ENCODE data around the gene ENPP3.
"Not testable (repeated sequence)": the region's sequence is repeated elsewhere in the genome, so short reads cannot be mapped to it uniquely, and the experiment has no call there.

Gene ENPP3

DNA sequence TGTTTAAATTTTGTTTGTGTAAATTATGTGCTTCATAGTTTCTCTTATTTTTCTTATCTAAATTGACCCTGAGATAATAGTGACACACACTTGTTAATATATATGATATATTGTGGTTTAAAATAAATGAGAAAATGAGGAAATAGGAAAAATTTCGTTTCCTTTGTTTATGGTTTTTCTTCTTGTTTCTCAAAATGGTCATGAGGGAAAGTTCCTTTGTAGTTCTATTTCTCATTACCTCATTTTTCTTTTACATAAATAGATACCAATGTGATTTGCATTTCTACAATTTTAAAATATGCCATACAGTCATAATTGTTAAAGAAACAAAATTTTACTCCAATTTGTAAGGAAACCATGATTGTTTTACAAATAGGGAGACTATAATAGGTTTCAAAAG is 54.9 kb downstream of the ENPP3 start:
- DNase-seq = no peak

DNA sequence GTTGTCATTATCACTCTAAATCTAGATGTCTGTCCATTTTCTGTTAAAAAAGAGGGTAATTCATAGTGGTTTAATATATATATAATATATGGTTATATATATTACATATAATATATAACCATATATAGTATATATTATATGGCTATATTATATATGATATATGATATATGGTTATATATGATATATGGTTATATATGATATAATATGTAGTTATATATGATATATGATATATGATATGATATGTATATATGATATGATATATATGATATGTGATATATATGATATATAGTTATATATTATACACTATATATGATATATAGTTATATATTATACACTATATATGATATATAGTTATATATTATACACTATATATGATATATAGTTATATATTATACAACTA is 55.5 kb downstream of the ENPP3 start:
- DNase-seq = no peak

DNA sequence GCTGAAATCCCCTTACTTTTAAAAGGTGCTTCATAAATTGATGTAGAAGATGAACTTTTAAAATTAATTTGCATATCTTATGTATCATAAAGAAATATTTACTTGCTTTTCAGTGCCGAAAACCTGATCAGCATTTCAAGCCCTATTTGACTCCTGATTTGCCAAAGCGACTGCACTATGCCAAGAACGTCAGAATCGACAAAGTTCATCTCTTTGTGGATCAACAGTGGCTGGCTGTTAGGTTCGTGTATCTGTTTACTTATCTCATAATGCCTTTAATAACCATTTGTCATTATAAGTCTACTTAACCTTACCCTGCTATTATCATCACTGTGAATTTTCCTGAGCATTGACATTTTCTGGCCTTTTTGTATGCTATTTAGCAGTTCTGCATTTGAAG is 56.3 kb downstream of the ENPP3 start:
- DNase-seq = no peak

DNA sequence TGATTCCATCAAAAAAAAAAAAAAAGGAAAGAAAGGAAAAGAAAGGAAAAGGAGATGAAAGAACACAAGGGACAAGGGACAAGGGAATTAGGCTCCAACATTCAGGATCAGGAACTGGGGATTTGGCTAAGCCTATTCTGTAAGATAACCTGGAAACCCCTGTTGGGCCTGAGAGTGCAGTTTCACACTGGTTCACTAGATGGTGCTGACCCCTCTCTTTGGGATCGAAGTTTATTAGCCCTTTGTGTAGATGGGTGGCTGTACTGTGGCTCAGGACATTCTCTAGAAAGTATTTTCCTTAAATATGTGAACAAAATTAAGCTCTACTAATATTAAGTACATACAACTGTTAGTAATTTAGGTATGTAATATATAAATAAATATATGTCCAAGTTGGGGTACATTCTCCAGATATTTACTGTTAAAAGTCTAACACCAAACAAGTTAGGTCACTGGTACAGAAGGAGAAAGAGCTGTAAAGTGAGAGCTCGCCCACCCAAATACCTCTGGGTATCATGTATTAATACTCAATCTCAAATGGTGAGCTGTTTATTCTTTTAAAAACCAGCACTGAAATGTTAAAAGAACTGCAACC is 57.8 kb downstream of the ENPP3 start:
- DNase-seq = peak; percentile 6

DNA sequence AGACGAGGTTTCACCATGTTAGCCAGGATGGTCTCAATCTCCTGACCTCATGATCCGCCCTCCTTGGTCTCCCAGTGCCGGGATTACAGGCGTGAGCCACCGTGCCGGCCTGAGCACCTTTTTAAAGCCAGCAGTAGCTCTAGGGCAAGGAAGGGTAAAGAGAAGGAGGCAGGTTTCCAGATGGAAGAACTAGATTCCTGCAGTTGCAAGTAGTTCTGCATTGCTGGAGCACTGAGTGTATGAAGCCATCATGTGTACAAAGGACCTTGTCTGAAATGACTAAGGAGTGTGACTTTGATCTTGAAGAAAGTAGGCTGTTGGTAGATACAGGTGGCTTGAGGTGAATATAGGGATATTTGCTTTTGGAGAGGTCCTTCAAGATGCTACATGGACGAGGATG is 59.9 kb downstream of the ENPP3 start:
- no peak for DNase-seq

DNA sequence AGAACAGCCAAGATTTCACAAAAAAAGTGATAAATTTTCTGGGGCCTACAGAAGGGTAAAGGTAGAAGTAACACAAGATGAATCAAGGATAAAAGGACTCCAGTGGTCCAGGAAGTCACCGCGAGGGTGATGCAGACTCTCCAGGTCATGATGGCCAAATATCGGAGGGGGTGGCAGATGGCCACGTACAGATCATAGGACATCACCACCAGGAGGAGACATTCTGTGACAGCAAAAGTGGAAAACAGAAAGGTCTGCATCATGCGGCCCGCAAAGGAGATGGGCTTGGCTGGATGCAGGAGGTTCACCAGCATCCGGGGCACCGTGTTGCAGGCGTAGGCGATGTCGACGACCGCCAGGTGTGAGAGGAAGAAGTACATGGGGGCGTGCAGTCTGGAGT is 63.7 kb downstream of the ENPP3 start:
- not testable (repeated sequence) for DNase-seq

DNA sequence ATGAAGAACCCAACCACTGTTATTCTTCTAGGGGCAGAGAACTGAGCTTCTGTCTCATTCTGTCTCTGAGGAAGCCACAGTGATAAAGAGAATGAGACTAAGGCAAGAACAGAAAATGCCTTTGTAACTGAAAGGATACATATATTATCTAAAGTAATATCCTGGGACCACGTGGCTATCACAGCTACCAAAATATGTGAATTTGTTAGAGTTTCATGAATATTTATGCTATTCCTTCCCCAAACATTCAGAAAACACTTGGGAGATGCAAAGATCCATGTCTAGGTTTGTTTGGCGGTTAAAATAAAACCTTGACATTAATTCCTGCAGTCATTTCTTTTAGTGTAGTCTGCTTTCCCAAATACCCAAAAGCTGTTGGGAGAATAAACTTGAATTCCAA is 66.8 kb downstream of the ENPP3 start:
- not testable (repeated sequence) for DNase-seq

DNA sequence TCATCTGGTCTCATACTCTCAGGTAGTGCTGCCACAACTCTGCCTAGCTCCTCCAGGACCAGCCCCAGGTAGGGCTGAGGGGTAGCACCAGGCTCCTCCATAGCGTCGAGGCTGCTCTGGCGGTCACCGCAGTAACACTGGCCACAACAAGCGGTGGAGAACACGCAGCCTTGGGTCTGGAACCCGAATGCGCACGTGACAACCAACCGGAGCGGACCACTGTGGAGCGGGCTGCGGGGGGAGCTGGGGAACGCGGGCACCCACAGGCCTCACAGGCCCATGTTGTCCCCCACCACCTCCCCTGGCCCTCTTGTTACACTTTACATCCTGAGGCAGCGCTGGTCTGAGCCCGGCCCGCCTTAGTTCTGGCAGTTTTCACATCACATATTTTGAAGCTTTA is 73.8 kb downstream of the ENPP3 start, which contains the start of gene CTAGE9:
TSS of gene CTAGE9 (minus strand) at position 101 of the 400 bp plus-strand sequence. CDS start at position 101, 0 bp downstream.
- DNase-seq = not testable (repeated sequence)

DNA sequence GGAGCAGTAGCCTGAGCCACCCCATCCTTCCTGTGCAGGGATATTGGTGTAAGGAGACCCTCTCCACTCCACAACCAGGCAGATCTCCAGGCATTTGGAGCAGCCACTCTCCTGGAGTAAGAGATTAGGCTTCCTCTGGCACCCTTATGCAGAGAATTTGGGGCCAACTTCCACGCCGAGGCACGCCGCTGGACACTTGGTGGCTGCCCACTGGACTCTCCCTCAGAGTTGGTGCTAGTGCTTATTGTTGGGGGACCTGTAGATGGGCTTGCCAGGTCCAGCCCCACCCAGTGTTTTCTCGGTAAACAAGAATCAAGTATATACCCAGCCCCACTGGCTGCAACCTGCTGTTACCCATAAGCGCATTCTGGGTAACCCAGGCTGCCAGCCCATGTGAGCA is 78.5 kb downstream of the ENPP3 start:
- not testable (repeated sequence) for DNase-seq

DNA sequence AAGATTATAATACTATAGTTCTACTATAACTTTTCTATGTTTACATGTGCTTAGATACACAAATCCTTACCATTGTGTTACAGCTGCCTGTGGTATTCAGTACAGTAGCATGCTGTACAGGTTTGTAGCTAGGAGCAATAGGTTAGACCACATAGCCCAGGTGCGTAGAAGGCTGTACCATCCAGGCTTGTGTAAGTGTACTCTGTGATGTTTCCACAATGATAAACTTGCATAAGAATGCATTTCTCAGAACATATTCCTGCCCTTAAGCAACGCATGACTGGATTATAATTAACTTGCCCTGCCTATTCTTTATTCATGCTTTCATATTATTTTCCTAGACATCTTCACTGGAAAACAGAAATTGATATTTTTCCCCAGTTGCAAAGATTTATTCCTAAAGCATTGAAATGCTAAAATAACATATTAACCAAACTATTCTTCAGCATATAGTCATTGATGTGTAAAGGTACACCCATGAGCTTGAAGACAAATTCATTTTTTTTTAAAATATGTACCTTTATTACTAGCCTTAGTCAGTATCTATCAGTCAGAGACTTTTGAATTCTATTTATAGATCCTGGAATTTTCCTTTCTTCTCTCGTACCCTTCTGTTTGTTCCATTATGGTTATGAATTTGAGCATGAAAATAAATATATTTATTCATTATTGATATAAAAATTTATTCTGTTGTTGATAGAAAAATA is 80.9 kb downstream of the ENPP3 start:
- DNase-seq = no peak

DNA sequence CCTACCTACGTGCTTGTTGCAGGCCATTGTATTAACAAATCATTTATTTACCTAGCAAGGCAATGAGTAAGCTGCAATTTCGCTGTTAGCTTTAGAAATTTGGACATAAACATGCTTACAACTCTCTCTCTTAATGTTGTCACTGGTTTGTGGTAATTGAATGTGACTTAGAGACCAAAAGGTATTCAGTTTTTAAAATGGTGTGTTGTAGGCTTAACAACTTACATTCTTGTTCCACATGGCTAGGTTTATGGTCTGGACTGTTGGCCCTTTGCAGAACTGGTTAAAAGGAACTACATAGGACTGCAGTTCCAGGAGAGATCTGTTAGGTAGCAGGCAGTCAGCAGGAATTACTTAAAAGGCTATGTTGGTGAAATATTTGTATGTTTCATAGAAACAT is 84.1 kb downstream of the ENPP3 start:
- no peak for DNase-seq

DNA sequence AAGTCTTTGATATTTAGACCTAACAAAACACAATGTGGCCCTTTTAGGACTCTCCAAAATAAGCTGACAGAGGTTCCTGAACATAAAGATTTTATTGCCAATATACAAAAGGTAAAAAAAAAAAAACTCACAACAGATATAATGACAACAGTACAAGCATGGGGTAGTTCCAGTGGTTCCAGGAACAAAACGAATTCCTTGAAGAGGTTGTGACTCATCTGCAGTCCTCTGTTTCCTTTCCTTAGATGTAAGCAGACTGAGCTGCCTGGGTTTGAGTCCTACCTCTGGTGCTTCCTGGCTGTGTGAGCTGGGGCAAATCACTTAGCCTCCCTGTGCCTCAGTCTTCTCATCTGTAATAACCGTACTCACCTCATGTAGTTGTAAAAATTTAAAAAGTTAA is 87.0 kb downstream of the ENPP3 start:
- DNase-seq = no peak

DNA sequence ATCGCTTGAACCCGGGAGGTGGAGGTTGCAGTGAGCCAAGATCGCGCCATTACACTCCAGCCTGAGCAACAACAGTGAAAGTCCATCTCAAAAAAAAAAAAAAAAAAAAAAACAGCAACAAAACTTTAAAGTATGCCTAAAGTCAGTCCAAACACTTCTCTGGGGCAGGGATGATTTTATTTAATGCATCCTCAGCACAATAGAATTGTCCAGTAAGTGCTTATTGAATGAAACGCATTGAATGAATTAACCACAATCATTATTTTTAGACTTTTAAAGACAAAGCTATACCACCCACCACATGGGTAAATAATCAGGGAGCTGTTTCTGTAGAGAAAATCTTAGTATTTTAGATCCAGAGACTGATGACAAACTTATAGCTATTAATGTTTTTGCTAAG is 90.4 kb downstream of the ENPP3 start:
- no peak for DNase-seq

DNA sequence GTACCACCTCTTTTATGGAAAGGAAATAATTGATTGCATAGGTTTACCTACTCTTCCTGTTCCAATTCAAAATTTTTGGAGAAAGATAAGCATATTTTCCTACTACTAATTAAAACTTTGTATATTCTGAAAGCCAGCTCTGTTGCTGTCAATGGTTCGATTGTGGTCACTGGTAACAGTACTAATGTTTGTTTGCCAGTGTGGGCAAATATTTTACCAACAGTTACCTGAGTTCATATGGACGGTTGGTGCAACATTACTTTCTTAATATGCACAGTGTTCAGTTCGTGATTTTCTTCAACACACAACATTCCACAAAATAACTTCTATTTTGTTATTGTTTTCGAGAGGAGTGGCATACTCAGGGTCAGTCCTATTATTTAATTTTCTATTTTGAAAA is 90.8 kb downstream of the ENPP3 start:
- no peak for DNase-seq

DNA sequence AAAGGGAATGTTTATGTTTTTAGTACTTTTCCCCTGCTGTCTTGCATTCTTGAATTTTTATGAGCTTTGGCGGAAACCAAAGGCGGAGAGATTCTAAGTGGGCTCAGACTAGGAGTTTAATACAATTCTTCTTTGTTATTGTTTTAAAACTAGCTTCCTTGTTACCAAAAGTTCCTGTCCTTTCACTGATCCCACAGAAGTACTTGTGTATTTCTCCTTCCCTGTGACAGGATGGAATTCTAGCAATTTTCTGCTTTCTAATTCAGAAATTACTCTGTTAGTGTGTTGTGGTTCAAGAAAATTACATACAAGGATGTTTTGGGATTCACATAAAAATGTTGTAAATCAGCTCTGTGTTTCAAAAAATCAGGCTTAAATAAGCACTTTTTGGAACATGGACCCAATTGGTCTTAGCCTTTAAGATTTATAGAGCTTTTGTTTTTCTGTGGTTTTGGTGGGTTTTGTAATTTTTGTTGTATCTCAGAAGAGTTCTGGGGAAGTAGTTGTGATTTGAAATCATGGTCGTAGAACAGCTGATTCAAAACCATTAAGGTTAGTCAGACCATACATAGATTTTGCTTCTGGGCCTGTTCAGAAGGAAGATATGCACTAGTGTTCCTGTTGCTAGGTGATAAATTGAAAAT is 91.3 kb downstream of the ENPP3 start:
- DNase-seq = no peak

DNA sequence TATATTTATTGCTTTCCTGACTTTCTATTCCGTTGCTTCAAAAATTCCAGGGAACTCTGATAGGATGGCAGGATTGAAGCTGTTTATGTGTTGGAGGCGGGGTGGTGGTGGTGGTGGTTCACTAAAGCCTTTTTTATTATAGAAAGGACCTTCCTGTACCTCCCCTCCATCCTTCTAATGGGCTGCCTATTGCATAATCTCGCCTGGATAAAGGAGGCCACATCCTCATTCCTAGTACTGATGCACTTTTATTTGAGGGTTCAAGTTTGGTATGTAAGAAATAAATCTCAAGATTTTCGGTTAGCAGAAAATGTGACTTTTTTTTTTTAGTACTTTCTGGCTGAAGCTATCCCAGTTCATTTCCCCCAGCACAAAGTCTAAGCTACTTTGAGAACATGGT is 92.4 kb downstream of the ENPP3 start:
- DNase-seq = no peak

DNA sequence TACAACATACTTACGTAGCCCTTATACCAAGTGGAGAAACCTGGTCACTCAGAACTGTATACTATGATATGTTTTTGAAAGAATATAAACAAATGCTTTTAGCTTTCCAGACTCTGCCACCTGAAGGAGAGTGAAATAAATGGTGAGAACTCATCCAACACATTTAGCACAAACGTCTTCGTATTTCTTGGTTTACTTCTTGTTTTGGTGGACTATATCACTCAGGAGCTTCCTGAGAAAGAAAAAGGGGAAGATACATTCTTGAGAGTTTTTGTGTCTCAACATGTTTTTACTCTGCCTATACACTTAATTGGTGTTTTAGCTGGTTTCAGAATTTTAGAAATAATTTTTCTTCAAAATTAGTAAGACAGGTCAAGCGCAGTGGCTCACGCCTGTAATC is 93.2 kb downstream of the ENPP3 start:
- DNase-seq = no peak

DNA sequence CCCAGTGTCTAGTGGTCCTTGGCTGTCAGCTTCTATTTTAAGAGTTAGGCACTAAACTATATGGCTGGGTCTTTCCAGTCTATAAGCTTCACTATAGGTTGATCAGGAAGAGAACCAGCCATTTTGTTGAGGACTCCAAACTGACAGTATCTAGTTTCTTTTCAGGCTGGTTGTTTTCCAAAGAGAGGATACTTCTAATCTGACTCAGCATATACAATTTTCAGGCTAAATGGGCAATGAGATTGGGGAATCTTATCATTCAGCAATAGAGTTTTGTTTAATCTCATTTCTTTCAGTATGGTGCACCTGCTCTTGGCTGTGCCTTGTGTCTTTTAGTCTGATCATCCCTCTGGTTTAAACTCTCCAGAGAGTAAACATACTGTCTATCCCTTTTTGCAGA is 94.1 kb downstream of the ENPP3 start:
- DNase-seq = no peak

DNA sequence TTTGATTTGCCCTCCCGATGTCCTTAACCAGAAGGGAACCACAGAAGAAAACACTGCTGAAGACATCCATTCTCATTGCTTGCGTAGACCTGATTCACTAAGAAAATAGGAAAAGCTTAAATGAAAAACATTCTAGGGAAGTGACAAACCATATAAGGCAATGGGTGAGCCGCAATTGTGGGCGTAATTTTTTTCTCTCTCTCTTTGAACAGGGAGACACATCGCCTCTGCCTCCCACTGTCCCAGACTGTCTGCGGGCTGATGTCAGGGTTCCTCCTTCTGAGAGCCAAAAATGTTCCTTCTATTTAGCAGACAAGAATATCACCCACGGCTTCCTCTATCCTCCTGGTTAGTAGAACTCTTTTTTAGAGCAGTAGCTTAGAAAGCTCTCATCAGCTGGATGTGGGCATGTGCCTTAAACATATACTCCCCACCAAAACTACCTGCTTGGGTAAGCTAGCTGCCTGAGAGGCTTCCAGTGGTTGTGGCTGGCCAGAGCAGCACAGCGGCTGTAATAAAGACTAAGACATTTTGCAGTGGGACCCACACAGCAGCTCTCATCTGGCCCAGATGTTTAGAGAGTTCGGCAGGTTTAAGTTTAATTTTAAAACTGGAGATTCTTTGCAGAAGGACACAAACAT is 96.4 kb downstream of the ENPP3 start:
- no peak for DNase-seq

DNA sequence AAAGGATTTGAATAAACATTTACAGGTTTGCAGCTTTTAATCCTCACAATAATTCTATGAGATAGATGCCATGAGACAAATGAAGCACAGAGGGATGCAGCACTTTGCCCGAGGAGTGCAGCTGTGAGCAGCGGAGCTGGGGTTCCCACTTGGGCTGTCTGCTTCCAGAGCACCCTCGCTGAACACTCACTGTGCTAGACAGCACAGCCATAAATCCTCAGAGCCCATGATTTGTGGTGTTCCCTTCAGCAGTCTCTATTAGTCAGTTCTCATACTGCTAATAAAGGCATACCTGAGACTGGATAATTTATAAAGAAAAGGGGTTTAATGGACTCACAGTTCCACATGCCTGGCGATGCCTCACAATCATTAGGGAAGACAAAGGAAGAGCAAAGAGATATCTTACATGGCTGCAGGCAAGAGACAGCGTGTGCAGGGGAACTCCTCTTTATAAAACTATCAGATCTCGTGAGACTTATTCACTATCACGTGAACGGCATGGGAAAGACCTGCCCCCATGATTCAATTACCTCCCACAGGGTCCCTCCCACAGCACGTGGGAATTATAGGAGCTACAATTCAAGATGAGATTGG is 99.0 kb downstream of the ENPP3 start:
- no peak for DNase-seq

DNA sequence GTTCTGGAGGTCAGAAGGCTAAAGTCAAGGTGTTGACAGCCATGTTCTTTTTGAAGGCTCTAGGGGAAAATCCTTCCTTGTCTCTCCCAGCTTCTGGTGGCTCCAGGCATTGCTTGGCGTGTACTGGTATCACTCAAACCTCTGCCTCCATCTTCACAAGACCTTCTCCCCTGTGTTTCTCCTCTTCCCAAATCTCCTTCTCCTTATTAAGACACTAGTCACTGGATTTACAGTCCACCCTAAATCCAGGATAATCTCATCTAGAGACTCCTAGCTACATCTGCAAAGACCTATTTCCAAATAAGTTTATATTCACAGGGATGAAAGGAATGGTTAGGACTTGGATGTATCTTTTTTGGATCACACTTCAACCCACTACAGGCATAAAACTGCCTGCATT is 99.7 kb downstream of the ENPP3 start:
- DNase-seq = no peak

DNA sequence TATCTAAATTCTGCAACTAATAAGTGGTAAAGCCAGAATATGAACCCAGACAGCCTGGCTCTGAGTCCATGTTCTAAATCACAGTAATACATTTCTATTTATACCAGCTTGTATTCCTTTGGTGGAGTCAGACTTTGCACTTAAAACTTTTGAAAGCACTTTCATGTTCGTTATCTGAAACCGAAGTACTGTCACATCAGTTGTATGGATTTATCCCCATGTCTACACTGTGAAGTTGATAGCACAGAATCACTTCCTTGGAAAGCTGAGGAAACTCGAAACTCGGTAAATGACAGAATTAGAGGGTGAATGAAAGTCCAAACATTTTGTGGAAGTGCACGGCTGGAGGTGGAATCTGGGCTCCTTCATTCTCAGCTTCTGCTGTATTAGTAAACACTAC is 102.0 kb downstream of the ENPP3 start:
- no peak for DNase-seq

DNA sequence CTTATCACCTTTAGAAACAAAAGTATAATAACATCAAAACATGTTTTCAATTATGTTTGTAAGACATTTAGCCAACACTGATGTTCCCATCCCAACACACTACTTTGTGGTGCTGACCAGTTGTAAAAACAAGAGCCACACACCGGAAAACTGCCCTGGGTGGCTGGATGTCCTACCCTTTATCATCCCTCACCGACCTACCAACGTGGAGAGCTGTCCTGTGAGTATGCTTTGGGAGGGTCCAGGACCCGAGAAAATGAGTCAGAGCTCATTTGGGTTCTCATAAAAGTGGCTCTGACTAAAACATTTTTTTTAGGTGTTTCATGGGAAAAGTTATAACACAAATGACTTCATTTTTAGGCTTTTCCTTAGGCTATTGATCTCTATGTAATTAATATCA is 103.1 kb downstream of the ENPP3 start:
- no peak for DNase-seq
